GM12873 (cell line): ENCODE measurements around the gene XAGE3.
"Not testable (repeated sequence)": the region's sequence is repeated elsewhere in the genome, so short reads cannot be mapped to it uniquely, and the experiment has no call there.

Source experiments
- CTCF ChIP-seq: IDR thresholded peaks from 2 replicates; pipeline ENCODE4 v1.5.1; 2012; ENCODE audit warnings: low read depth, mild to moderate bottlenecking, moderate library complexity, low read length, control low read depth; ENCODE audit not compliant: insufficient read depth; ENCODE audit errors: missing control alignments

Gene XAGE3

GRCh38 chrX:52867610-52868348, at the start of gene XAGE3:
XAGE3 (minus strand) TSS chrX:52868083; CDS start chrX:52867133, 950 bp downstream.
- TF ChIP-seq CTCF, result no peak

GRCh38 chrX:52896855-52897709, 29.2 kb upstream of the XAGE3 start, which contains the start of gene FAM156B:
FAM156B (plus strand) TSS chrX:52897330; CDS start chrX:52907226, 9,896 bp downstream.
- TF ChIP-seq CTCF, result not testable (repeated sequence)

GRCh38 chrX:52874661-52875060, 6.8 kb upstream of the XAGE3 start:
- no peak for TF ChIP-seq CTCF

- no peak for TF ChIP-seq CTCF
Measured at GRCh38 chrX:52870046-52870445, 2.2 kb upstream of the XAGE3 start.

- no peak for TF ChIP-seq CTCF
Measured at GRCh38 chrX:52865343-52865998, 2.4 kb downstream of the XAGE3 start.

GRCh38 chrX:52852110-52852860, 15.6 kb downstream of the XAGE3 start:
- TF ChIP-seq CTCF, result no peak
